ENCODE measurements around the gene ADORA2A. TPM values are rescaled to one million over a fixed set of nuclear protein-coding genes. Genes with fewer than 3 reads are reported as not detected.

The ADORA2A gene
- total and polyA plus RNA-seq, 2 of the 13 experiments (the other 11 are each of a cell fraction or from before 2014, with no cell fraction given): 3.3 to 5.0 TPM

GRCh38 chr22:24435861-24436371 lies 8.5 kb downstream of the ADORA2A start:
- intact Hi-C loops (cut with micrococcal nuclease; ENCODE audit: unreplicated experiment): no loop called here

More at GRCh38 chr22:24435861-24436371, 8.5 kb downstream of the ADORA2A start:
- no peaks in the 10 kb centered on the region for H3K36me3 ChIP-seq (replicated peaks in 1 of 2; ENCODE audit: control insufficient read depth in 1 of 2, insufficient read depth in 2 of 2, low read length in 2 of 2)
- ChIA-PET CTCF (ENCODE audit: low intra/inter-chr PET ratio, low total read pairs) (no interaction called here), POLR2A (interaction anchor here (1.3 kb wide), 1 partner anchor 15 kb away, joined by 3 read pairs; no protein-coding TSS in a partner anchor)
- H3K9ac ChIP-seq (ENCODE audit: insufficient read depth, low read depth, low read length): no peak overlapping the region
- ATAC-seq: no peak
- H3K4me3 ChIP-seq (replicated peaks in 1 of 3; ENCODE audit: insufficient read depth in 1 of 3, low read depth in 2 of 3, low read length in 3 of 3): no peak overlapping the region
- in situ Hi-C loops (cut with HindIII; ENCODE audit: extremely low pct_ligation_motif_present, low pct_unique_long_range_greater_than_20kb): no loop called here
- no peaks in the 10 kb centered on the region for H4K20me1 ChIP-seq (ENCODE audit: insufficient read depth, low read length)
- DNase-seq (ENCODE audit: low spot score): no peak
- no peak for TF ChIP-seq NPAS2 (CRISPR knock-in tag; IDR thresholded peaks at IDR 0.05; ENCODE audit: borderline replicate concordance)
- no peak for TF ChIP-seq ZNF737 (CRISPR knock-in tag; IDR thresholded peaks at IDR 0.05; ENCODE audit: borderline replicate concordance)
- TF ChIP-seq, protein P1, sequence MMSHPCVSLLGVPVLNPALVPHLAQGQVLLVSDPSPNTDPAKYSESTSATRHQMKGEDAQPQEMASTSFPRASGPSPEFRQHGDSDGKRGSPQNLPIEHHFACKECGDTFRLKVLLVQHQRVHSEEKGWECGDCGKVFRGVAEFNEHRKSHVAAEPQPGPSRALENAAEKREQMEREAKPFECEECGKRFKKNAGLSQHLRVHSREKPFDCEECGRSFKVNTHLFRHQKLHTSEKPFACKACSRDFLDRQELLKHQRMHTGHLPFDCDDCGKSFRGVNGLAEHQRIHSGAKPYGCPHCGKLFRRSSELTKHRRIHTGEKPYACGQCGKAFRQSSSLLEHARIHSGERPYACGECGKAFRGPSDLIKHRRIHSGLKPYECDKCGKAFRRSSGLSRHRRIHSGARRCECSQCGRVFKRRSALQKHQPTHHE (CRISPR knock-in tag; IDR thresholded peaks at IDR 0.05; ENCODE audit: borderline replicate concordance): no peak
- TF ChIP-seq, protein P2, sequence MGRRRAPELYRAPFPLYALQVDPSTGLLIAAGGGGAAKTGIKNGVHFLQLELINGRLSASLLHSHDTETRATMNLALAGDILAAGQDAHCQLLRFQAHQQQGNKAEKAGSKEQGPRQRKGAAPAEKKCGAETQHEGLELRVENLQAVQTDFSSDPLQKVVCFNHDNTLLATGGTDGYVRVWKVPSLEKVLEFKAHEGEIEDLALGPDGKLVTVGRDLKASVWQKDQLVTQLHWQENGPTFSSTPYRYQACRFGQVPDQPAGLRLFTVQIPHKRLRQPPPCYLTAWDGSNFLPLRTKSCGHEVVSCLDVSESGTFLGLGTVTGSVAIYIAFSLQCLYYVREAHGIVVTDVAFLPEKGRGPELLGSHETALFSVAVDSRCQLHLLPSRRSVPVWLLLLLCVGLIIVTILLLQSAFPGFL (CRISPR knock-in tag; IDR thresholded peaks at IDR 0.05): no peak
- TF ChIP-seq, protein P3, sequence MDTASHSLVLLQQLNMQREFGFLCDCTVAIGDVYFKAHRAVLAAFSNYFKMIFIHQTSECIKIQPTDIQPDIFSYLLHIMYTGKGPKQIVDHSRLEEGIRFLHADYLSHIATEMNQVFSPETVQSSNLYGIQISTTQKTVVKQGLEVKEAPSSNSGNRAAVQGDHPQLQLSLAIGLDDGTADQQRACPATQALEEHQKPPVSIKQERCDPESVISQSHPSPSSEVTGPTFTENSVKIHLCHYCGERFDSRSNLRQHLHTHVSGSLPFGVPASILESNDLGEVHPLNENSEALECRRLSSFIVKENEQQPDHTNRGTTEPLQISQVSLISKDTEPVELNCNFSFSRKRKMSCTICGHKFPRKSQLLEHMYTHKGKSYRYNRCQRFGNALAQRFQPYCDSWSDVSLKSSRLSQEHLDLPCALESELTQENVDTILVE (CRISPR knock-in tag; IDR thresholded peaks at IDR 0.05): no peak
- no peak for TF ChIP-seq SP2 (CRISPR knock-in tag; IDR thresholded peaks at IDR 0.05)
- no peak for TF ChIP-seq ZNF280B (CRISPR knock-in tag; IDR thresholded peaks at IDR 0.05; ENCODE audit: borderline replicate concordance)
- no peak for TF ChIP-seq ZNF260 (CRISPR knock-in tag; IDR thresholded peaks at IDR 0.05; ENCODE audit: borderline replicate concordance, low read depth)
- TF ChIP-seq, protein P4, sequence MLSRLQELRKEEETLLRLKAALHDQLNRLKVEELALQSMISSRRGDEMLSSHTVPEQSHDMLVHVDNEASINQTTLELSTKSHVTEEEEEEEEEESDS (CRISPR knock-in tag; IDR thresholded peaks at IDR 0.05; ENCODE audit: borderline replicate concordance): no peak
- no peak for TF ChIP-seq ZNF235 (CRISPR knock-in tag; IDR thresholded peaks at IDR 0.05; ENCODE audit: borderline replicate concordance)
- TF ChIP-seq ZNF546 (CRISPR knock-in tag; conservative IDR thresholded peaks at IDR 0.05): no peak
- no peak for TF ChIP-seq CEBPG (CRISPR knock-in tag; IDR thresholded peaks at IDR 0.05)
- no peak overlapping the region for H2AFZ ChIP-seq (ENCODE audit: low read length)
- no peak for FAIRE-seq
- H3K9me3 ChIP-seq (ENCODE audit: low read length): no peaks in the 10 kb centered on the region
- H3K4me2 ChIP-seq (ENCODE audit: low read depth, low read length): no peak overlapping the region
- H3K79me2 ChIP-seq (ENCODE audit: insufficient read depth, low read length): no peaks in the 10 kb centered on the region
- no peak overlapping the region for H3K27ac ChIP-seq (ENCODE audit: extremely low read length, insufficient read depth, low read length)
- H3K4me1 ChIP-seq (ENCODE audit: insufficient read depth, low read length): peaks cover 19% of the 10 kb centered on the region
- whole genome bisulfite sequencing (ENCODE audit: low lambda C conversion rate): 95% methylated on average over 10 of the region's 13 CpGs
- BruUV-seq (replicated peaks): no TSS peak
- H3K27me3 ChIP-seq (ENCODE audit: control insufficient read depth in 1 of 2, insufficient read depth in 2 of 2, low read length in 2 of 2): no peaks in the 10 kb centered on the region

Measured in HepG2 (cell line).